A549 treated with CORT108297 at 1 μM for 4 hours (cell line): ENCODE measurements around the gene TPRG1L. TPM values are rescaled to one million over a fixed set of nuclear protein-coding genes. Genes with fewer than 3 reads are reported as not detected.

ENCODE experiments used
- total RNA-seq: library from RNA; stranded (reverse); fragments of 200-300 nt; extraction: Qiagen RNA extraction; gene quantifications from 5 replicates; pipeline ENCODE4 v1.2.3, GENCODE V29; 2022

TPRG1L gene
- total RNA-seq: 23.6 to 29.4 TPM (median 27.2 TPM) in 5 replicates

DNA sequence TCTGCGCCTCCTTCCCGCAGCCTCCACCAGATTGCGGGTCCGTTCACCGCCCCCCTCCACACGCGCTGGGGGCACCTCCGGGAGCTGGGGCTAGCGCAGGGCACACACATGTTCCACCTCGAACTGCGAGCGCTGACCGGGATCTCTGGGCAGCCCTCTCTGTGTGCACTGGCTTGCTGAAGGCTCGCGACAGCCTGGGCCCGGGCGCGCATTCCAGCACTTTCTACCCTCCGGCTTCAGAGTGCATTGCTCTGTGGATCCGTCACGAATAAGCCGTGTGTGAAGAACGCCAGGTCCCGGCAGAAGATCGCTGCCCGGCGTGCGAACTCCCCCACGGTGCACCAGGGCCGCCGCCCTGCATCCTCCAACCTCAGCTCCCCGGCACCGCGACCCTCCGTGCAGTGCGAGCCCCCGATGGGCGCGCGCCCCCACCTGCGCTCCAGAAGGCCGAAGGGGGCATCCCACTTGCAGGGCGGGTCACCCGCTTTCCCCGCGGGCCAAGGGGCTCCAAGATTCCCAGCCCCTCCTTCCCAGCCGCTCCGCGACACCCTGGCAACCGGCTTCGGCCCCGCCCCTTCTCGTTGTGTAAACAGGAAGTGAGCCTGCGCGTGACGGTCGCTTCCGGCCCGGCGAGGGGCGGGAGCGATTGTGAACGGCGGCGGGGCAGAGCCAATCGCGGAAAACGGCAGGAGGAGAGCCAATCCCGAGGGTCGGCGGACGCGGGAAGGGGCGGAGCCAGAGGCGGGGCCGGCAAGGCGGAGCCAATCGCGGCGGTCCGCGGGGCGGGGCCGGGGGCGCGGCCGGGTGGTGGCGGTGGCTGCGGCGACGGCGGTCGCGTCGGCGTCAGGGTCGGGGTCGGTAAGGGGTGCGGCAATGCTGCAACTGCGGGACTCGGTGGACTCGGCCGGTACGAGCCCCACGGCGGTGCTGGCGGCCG lies at the start of gene TPRG1L:
Gene TPRG1L, plus strand, starts transcription at position 816 of the 937 bp plus-strand sequence. Its CDS starts 58 bp downstream, at position 874.

GRCh38 chr1:3611170-3612019 lies 13.4 kb upstream of the TPRG1L start, which contains the start of gene MEGF6:
TSS of gene MEGF6 (minus strand) at chr1:3611508. CDS start at chr1:3611268, 240 bp downstream.

DNA sequence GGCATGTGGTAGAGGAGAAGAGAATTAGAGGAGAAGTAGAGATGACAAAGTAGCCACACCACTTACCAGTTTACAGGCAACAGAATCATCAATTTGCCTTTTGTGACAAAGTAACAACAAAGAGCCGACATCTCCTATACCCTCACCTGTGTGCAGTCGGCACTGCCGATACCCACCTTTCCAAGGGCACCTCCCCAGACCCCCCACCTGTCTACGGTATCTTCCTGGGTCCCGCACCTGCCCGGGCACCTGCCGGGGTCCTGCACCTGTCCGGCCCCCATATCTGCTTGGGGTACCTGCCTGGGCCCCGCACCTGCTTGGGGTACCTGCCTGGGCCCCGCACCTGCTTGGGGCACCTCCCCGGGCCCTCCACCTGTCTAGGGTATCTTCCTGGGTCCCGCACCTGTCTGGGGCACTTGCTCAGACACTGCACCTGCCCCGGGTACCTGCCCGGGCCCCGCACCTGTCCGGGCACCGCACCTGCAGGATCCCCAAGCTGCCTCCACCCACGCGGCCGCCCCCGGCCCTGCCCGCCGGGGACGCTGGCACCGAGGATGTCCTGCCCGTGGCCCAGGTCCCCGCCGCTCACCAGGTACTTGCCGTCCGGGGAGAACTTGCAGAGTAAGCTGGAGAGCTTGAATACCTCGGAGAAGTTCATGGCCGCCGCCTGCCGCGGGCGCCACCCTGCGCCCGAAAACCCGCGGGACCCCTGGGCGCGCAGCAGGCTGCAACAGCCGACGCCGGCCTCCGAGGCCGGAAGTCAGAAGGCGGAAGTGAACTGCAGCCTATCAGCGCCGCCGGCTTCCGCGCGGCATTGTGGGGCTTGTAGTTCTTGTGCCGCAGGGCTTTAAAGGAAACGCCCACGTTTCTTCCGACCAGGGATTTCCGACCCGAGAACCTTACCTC lies 24.8 kb downstream of the TPRG1L start, which contains the start of gene WRAP73:
Gene WRAP73, minus strand, starts transcription at position 762 of the 906 bp plus-strand sequence. Its CDS starts 104 bp downstream, at position 658.

GRCh38 chr1:3651930-3652547 lies 27.2 kb downstream of the TPRG1L start, which contains the start of gene TP73:
TSS of gene TP73 (plus strand) at chr1:3652516. CDS start at chr1:3682366, 29,850 bp downstream.

Other genes with a start within 250 kb of the TPRG1L start
- gene ARHGEF16, start 170.3 kb upstream of the TPRG1L start, total RNA-seq: 3.6 to 5.8 TPM (median 5.0 TPM) in 5 replicates
- 7.6 to 15.3 TPM (median 13.2 TPM) in 5 replicates for gene MEGF6, start 13.5 kb upstream of the TPRG1L start, total RNA-seq
- gene WRAP73, start 25.1 kb downstream of the TPRG1L start, total RNA-seq: 15.9 to 21.7 TPM (median 21.0 TPM) in 5 replicates
- 0.31 to 0.65 TPM (median 0.55 TPM) in 5 replicates for gene TP73, start 27.5 kb downstream of the TPRG1L start, total RNA-seq
- not detected in 5 replicates for gene CCDC27, start 127.4 kb downstream of the TPRG1L start, total RNA-seq
- 1.4 to 2.8 TPM (median 1.7 TPM) in 5 replicates for gene SMIM1, start 147.7 kb downstream of the TPRG1L start, total RNA-seq
- 29.7 to 38.3 TPM (median 32.6 TPM) in 5 replicates for gene LRRC47, start 171.5 kb downstream of the TPRG1L start, total RNA-seq
- gene CEP104, start 232.2 kb downstream of the TPRG1L start, total RNA-seq: 14.6 to 21.4 TPM (median 16.8 TPM) in 5 replicates
- 2.7 to 4.2 TPM (median 3.7 TPM) in 5 replicates for gene DFFB, start 232.5 kb downstream of the TPRG1L start, total RNA-seq